Left forelimb (tissue), 1 donor: Measurements from ENCODE around the gene ITGAX.

Source experiments
- DNase-seq: peaks from one replicate; pipeline ENCODE4 v3.0.0-alpha.2; 2018; ENCODE audit warnings: low spot score

The ITGAX gene

GRCh38 chr16:31348579-31348978 is 6.4 kb upstream of the ITGAX start:
- DNase-seq: no peak

- no peak for DNase-seq
These were observed 4.5 kb upstream of the ITGAX start for GRCh38 chr16:31350275-31351005.

- no peak for DNase-seq
These were observed 3.6 kb upstream of the ITGAX start for GRCh38 chr16:31351246-31351941.

GRCh38 chr16:31351942-31352325 is 3.0 kb upstream of the ITGAX start:
- DNase-seq: no peak

- DNase-seq: no peak
These were observed 2.4 kb upstream of the ITGAX start for GRCh38 chr16:31352376-31353115.

GRCh38 chr16:31355431-31356100 is 590 bp downstream of the ITGAX start:
- DNase-seq: no peak

- DNase-seq: no peak
These were observed 1.8 kb downstream of the ITGAX start for GRCh38 chr16:31356566-31357323.

GRCh38 chr16:31357324-31358109 is 2.5 kb downstream of the ITGAX start:
- no peak for DNase-seq

GRCh38 chr16:31360251-31360650 is 5.3 kb downstream of the ITGAX start:
- no peak for DNase-seq

- no peak for DNase-seq
These were observed 6.5 kb downstream of the ITGAX start for GRCh38 chr16:31361201-31362110.

GRCh38 chr16:31362476-31363405 is 7.8 kb downstream of the ITGAX start:
- no peak for DNase-seq

GRCh38 chr16:31363721-31364120 is 8.7 kb downstream of the ITGAX start:
- DNase-seq: no peak

- no peak for DNase-seq
These were observed 9.4 kb downstream of the ITGAX start for GRCh38 chr16:31364421-31364820.

GRCh38 chr16:31365131-31365865 is 10.3 kb downstream of the ITGAX start:
- DNase-seq: no peak

GRCh38 chr16:31367853-31368252 is 12.9 kb downstream of the ITGAX start:
- DNase-seq: no peak

- DNase-seq: no peak
These were observed 16.0 kb downstream of the ITGAX start for GRCh38 chr16:31371008-31371407.

GRCh38 chr16:31371619-31372484 is 16.9 kb downstream of the ITGAX start:
- no peak for DNase-seq
